HG02798 (cell line): Measurements from ENCODE around the gene ICA1.
"Not testable (repeated sequence)": the region's sequence is repeated elsewhere in the genome, so short reads cannot be mapped to it uniquely, and the experiment has no call there.

Source experiments
- ATAC-seq: cut with Tn5 transposase; IDR thresholded peaks from one replicate; pipeline ENCODE4 v1.9.1; 2021; ENCODE audit warnings: mild to moderate bottlenecking; ENCODE audit not compliant: unreplicated experiment, poor library complexity

Gene ICA1

GRCh38 chr7:8271960-8272359, 10.0 kb upstream of the ICA1 start:
- ATAC-seq, result no peak

DNA sequence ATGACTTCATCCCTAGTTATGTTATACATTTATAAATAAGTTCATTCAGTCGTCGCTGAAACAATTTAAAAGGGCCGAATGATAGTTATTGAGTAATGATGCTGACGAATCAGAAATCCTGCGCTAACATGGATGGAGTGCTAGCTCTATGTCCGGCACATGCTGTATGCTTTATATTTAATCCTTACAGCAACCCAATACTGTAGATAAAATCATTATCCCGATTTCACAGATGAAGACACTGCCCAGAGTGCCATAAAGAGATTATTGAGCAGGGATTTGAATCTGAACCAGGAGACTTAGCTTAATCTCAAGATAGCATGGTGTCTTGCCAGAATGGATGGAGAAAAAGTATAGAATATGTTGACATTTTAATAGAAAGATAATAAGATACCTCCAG, 1.1 kb upstream of the ICA1 start:
- no peak for ATAC-seq

GRCh38 chr7:8260871-8261694, 884 bp downstream of the ICA1 start:
- peak; percentile 14 for ATAC-seq

DNA sequence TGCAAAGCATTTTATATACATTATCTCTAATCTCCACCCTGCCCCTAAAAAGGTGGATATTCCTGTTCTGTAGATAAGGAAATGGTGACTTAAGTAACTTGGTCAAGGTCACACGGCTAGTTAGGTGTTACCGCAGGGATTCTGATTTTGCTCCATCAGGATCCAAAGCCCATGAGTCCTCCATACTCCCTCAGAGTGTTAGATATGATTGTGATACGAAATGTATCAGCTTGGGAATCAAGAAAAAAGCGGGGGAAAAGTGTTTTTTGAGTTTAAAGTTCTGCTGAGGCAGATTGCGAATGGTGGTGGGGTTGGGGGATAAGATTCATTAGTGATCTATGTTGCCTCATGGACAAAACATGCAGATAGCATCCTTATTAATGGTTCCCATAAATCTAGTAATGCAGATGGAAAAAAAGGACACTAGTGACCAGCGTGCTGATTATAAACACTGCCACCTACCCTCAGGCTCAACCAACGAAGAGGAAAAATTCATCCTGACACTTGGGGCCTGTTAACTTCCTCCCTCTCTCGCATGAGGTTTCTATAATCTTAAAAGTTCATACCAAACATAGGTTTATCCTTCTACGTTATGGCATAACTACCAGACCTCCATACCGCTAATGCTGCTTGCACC, 2.3 kb downstream of the ICA1 start:
- ATAC-seq, result no peak

- no peak for ATAC-seq
Measured at GRCh38 chr7:8258734-8259133, 3.2 kb downstream of the ICA1 start.

DNA sequence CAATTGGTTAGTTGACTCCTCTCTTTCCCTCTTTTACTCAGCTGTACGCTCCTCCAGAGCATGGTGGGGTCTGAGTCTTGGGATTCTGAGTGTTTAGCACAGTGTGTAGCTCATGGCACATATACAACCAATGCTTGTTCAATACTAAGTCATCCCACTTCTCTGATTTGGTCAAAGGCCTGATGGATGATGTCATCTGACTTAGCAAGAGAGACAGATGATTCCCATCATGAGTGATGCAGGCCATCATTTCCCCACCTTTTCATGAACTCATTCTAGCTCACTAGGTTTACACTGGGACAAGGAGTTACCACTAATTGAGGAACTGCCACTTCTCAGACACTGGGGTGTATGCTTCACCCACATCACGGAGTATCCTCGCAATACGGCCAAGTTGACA, 3.8 kb downstream of the ICA1 start:
- ATAC-seq, result no peak

GRCh38 chr7:8255680-8256655, 6.0 kb downstream of the ICA1 start:
- no peak for ATAC-seq

GRCh38 chr7:8254667-8255066, 7.3 kb downstream of the ICA1 start:
- ATAC-seq, result no peak

DNA sequence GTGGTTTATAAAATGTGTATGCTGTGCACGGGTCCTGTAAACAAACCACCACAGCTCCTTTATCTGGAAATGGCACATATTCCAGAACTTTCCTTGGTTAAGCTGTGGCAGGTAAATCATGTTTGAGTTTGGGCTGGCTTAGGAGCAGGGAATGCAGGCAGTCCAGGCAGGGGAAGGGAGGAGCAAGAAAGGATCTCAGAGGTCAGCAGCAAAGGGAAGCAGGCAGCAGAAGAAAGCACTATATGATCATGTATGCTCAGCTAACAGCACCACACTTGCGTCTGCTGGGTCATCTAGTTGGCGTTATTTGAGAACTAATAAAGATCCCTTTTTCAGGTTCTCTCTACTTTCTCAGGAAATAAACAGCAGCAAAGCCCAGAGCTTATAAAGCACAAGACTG, 7.8 kb downstream of the ICA1 start:
- no peak for ATAC-seq

- no peak for ATAC-seq
Measured at GRCh38 chr7:8251195-8251594, 10.8 kb downstream of the ICA1 start.

DNA sequence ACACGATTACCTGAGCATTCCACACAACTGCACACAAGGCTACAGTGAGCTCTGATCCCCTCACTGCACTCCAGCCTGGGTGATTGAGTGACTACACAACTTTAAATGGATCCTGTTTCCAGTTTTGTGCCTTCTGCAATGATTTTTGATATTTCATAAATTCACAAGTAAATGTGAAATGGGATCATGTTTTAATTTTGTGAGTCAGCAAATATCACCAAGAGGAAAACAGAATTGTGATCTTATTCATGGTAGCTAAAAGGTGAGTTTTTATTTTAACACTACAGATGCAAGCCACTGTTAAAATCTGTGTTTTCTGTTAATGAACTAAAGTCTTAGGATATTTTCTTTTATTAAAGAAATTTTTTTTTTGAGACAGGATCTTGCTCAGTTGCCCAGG, 11.4 kb downstream of the ICA1 start:
- ATAC-seq, result no peak

GRCh38 chr7:8249121-8249520, 12.8 kb downstream of the ICA1 start:
- ATAC-seq, result no peak

- no peak for ATAC-seq
Measured at GRCh38 chr7:8246020-8246419, 15.9 kb downstream of the ICA1 start.

GRCh38 chr7:8245032-8245431, 16.9 kb downstream of the ICA1 start:
- ATAC-seq, result not testable (repeated sequence)

DNA sequence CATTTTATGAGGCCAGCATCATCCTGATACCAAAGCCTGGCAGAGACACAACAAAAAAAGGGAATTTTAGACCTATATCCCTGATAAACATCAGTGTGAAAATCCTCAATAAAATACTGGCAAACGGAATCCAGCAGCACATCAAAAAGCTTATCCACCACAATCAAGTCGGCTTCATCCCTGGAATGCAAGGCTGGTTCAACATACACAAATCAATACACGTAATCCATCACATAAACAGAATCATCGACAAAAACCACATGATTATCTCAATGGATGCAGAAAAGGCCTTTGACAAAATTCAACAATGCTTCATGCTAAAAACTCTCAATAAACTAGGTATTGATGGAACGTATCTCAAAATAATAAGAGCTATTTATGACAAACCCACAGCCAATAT, 18.9 kb downstream of the ICA1 start:
- ATAC-seq, result not testable (repeated sequence)

DNA sequence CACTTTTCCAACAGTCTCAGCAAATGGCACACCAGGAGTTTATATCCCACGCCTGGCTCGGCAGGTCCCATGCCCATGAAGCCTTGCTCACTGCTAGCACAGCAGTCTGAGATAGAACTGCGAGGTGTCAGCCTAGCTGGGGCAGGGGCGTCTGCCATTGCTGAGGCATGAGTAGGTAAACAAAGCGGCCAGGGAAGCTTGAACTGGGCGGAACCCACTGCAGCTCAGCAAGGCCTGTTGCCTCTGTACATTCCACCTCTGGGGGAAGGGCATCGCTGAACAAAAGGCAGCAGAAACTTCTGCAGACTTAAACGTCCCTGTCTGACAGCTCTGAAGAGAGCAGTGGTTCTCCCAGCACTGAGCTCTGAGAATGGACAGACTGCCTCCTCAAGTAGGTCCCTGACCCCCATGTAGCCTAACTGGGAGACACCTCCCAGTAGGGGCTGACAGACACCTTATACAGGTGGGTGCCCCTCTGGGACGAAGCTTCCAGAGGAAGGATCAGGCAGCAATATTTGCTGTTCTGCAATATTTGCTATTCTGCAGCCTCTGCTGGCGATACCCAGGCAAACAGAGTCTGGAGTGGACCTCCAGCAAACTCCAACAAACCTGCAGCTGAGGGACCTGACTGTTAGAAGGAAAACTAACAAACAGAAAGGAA, 22.1 kb downstream of the ICA1 start:
- not testable (repeated sequence) for ATAC-seq

DNA sequence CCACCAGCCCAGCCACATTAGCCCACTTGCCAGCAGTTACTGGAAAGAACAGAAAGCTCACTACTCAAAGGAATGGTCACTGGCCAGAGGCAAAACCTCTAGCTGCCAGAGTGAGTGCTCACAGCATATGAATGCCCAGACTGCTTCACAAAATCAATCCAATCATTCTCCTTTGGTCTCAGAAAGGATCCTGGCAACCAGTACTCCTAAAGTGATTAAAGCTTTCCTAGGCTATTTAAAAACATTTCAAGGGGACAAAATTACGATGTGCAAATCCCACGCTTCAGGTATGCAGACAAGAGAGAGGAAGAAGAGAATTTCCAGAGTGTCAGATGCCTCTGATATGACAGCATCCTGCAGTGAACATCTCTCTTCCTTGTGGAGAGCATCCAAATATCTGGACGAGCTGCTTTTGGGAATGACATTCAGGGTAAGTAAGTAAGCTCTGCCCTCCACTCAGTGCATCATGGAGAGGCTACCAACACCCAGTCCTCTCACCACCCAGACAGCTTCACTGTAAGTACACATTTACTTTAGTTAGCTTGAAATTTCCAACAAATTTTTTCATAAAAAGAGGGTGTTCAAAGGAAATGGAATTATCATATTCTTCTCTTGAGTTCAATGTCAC, 25.1 kb downstream of the ICA1 start:
- no peak for ATAC-seq

DNA sequence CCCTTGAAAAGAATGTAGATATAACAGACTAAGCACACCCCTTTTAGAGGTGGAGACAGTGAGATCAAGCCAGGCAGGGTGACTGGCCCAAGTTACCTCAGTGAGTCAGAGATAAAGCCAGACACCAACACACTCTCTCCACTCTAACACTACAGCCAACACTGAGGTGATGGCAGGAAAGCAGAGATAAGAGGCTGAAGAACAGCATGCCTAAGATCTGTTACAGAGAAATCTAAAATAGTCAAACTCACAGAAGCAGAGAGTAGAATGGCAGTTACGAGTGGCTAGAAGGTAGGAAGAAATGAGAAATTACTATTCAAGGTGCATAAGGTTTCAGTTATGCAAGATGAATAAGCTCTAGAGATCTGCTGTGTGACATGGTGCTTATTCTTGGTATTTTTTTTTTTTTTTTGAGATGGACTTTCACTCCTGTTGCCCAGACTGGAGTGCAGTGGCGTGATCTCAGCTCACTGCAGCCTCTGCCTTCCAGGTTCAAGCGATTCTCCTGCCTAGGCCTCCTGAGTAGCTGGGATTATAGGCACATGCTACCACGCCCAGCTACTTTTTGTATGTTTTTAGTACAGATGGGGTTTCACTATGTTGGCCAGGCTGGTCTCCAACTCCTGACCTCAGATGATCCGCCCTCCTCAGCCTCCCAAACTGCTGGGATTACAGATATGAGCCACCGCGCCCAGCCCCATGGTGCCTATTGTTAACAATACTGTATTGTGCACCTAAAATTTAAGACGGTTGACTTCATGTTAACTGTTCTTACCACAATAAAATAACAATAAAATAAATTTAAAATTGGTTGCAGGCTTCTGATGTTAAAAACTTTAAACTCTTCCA, 28.7 kb downstream of the ICA1 start:
- peak; percentile 65 for ATAC-seq

GRCh38 chr7:8229927-8230326, 32.0 kb downstream of the ICA1 start:
- no peak for ATAC-seq
